ENCODE results near the gene PSMC5.
"Not testable (repeated sequence)": the region's sequence is repeated elsewhere in the genome, so short reads cannot be mapped to it uniquely, and the experiment has no call there.

PSMC5 gene

DNA sequence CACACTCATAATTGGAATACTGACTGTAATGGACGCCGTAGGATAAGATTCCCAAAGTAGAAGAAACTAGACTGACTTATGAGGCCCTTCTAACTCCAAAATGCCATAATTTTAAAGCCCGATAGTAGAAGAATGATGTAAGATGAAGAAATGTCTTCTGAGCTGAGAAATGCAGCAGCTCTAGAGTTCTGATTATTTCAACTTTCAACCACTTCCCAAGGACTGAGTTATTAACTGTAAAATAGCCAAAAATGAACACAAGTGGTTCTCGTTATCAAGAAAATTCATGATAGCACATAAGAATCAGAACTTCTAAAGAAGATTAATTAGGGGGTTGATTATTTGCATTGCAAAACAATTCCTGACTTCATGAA lies 43.0 kb downstream of the PSMC5 start:
- DNase-seq, result not testable (repeated sequence)

DNA sequence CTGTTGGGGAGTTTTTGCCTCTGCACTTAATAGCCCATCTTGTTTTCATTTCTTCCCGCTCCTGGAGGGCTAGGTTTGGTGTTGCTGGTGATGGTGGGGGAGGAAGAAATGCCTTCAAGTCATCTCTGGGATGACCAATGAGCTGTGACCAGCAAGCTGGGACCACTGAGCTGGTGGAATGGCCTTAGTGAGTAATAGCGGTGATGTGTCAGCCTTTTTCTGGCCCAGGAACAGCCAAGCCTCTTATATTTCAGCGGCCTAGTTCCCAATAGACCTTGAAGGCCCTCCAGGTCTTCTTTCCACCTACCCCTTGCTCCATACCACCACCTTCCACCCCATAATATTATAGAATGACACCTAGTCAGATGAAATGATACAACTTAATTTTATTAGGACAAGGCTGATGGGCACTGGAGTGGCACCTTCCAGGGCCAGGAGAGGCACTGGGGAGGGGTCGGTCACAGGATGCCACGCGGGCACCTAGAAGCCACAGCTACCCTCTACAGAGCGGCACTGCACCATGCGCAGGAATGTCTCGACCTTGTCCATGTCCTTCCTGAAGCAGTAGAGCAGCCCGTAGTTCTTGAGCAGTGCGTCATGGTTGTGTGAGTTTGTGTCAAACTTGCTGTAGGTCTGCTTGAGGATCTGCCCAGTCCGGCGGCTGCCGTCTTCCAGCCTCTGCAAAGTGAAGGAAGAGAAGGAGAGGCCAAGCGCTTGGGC lies 44.6 kb downstream of the PSMC5 start:
- DNase-seq, result not testable (repeated sequence)

GRCh38 chr17:63873577-63873976 lies 46.3 kb downstream of the PSMC5 start, which contains the start of gene CSH2:
Gene CSH2 (minus strand): TSS chr17:63873677. CDS start chr17:63873614, 63 bp downstream.
- not testable (repeated sequence) for DNase-seq

- DNase-seq, result not testable (repeated sequence)
Observed at GRCh38 chr17:63874061-63874626, 46.9 kb downstream of the PSMC5 start.

DNA sequence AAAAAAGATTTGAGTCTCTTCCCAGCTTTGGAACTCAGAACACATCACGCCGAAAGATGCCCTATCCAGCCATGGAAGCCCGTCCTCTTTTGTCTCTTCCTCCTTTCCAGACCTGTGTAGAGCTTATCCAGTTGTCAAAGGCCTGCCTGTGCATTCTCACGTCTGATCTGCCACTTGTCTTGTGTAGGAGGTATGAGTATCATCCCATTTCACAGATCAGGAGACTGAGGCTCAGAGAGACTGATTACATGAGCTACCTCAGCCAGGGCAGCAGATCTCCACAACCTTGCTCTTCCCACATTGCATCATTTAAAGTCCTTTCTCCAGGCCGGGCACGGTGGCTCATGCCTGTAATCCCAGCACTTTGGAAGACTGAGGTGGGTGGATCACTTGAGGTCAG lies 47.5 kb downstream of the PSMC5 start:
- not testable (repeated sequence) for DNase-seq

GRCh38 chr17:63878413-63878812 lies 51.2 kb downstream of the PSMC5 start:
- DNase-seq, result not testable (repeated sequence)

- no peak for DNase-seq
Observed at GRCh38 chr17:63880706-63881105, 53.5 kb downstream of the PSMC5 start.

DNA sequence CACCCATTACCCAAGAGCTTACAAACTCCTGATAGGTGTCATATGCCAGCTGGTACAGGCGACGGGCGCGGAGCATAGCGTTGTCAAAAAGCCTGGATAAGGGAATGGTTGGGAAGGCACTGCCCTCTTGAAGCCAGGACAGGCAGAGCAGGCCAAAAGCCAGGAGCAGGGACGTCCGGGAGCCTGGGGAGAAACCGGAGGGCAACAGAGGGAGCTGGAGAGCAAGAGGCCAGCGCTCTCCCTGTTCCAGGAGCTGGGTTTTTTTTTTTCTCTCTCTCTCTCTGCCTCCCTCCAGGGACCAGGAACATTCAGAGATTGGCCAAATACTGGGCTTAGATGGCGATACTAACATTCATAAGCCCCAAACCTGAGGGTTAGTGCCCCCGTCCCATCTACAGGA lies 54.1 kb downstream of the PSMC5 start:
- not testable (repeated sequence) for DNase-seq

All from amygdala (tissue), 56 donors.